Inflammatory macrophage (primary cell): ENCODE results near the gene RAB6A.
"Not testable (repeated sequence)": the region's sequence is repeated elsewhere in the genome, so short reads cannot be mapped to it uniquely, and the experiment has no call there.

Source experiments
- DNase-seq, 2 donors: peaks; one replicate each; pipeline ENCODE4 v3.0.0-alpha.2; 2020 to 2022

Gene RAB6A

DNA sequence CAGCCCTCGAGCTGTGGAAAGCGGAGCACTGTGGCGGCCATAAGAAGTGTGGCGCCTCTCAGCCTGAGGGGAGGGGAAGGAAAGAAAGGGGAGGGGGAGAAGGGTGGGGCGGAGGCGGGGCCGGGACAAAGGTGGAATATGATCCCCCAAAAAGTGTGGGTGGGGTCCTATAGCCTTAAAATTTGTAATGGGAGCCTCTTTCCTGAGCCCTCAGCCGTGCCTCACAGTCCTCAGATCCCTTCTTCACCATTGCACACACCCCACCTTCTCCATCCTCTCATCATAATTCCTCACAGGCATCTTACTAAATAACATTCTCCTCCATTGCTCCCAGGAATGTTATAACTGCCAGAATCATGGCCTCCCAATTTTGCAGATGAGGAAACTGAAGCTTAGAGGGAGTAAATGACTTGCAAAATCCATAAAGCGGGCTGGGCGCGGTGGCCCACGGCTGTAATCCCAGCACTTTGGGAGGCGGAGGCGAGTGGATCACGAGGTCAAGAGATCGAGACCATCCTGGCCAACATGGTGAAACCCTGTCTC, 600 bp upstream of the RAB6A start:
- DNase-seq: peak; percentile 22

DNA sequence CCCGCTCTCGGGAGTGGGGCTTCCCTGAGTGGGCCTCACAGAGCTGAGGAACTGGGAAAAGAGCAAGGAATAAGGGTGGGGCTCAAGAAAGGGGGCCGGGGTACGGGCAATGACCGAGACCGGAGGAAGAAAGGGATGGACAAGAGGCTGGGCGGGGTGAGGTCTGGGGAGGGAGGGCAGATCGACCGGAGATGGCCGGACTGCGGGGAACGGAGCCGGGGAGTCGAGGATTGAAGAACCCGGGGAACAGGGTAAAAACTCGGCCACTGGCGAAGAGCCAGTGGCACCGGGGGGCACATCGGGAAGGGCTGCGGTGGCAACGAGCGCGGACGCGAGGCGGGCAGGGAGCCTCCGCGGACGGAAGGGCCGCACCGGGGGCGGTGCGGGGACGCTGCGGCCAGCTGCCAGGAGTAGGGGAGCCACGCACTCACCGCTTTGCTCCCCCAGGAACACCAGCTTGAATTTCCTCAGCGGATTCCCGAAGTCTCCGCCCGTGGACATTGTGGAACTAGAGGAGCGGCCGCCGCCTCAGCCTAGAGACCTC, 667 bp downstream of the RAB6A start:
- DNase-seq: peak in 1 of 2 donors; percentile 20

DNA sequence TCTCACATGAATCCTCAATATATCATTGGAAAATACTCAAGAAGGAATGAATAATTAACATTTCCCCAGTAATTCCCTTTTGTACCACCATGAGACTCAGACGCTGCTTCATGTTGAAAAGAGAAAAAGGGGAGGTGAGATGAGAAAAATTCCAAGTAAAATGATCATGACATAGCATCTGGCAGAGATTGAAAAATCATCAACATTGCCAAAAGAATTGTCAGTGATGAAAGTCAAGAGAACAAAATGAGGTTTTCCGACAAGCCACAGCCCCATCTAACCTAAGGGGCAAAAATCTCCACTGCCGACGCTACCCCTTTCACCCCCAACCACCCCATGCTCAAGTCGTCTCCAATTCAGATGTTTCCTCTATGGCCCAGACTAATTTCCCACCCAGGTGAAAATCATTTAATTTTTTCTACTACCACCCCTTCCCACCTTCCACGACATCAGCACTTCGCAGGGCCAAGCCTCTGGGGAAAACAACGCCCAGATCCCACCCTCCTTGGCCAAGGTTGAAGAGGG, 1.2 kb downstream of the RAB6A start:
- DNase-seq: peak in 1 of 2 donors; percentile 16

DNA sequence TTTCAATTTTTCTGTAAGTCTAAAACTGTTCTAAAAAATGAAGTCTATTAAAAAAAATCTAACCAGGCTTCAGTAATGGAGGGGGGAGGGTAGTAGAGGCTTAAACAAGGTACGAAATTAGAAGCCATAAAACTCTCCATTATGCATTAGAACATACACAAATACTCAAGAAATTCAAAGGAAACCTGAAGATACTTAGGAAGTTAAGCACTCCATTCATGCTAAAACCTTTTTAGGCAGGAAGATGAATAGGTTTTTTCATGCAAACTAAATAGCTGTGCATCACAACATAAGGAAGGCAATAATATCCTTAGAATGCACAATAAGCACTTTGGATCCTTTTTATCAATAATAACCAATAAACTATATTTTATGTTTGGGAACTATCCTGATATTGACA, 2.4 kb downstream of the RAB6A start:
- DNase-seq: no peak

DNA sequence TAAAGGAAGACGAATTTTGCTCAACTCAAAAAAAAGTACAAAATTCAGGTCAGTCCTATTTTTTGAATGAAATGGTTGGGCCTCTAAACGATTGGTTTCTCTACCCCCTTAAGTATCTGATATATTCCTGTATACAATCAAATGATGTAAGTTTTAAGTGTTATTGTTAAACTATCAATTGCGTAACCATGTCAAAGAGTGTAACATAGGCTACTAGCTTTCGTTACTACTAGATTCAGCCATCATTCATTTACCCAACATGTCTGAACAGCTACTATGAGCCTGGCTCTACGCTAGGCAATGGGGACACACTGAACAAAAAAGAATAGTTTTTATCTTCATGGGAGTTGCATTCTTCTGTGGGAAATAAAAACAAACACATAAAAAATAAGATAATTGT, 3.3 kb downstream of the RAB6A start:
- DNase-seq: peak; percentile 10 to 82

GRCh38 chr11:73755670-73756069, 5.2 kb downstream of the RAB6A start:
- DNase-seq: no peak

DNA sequence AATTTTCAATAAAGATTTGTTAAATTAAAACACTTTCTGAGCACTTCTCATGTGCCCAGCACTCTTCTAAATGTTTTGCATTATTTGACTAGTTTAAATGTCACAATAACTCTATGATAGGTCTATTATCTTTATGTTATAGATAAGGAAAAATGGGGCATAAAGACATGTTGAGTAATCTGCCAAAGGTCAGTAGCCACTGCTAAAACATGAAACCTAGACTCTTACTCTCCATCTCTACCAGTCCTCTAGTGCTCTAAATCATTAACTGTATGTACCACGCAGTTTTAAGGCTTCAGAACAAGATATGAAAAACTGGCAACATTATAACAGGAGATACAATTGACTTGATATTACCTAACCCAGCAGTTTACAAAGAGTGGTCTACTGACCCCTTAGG, 6.9 kb downstream of the RAB6A start:
- no peak for DNase-seq

GRCh38 chr11:73752903-73753302, 8.0 kb downstream of the RAB6A start:
- DNase-seq: no peak

GRCh38 chr11:73752216-73752867, 8.5 kb downstream of the RAB6A start:
- DNase-seq: no peak

- DNase-seq: not testable (repeated sequence)
Observed at GRCh38 chr11:73750862-73751261, 10.0 kb downstream of the RAB6A start.

- DNase-seq: peak; percentile 26 to 57
Observed at GRCh38 chr11:73750228-73750627, 10.6 kb downstream of the RAB6A start.

- DNase-seq: no peak
Observed at GRCh38 chr11:73749118-73749517, 11.8 kb downstream of the RAB6A start.

GRCh38 chr11:73748300-73748699, 12.6 kb downstream of the RAB6A start:
- DNase-seq: no peak

DNA sequence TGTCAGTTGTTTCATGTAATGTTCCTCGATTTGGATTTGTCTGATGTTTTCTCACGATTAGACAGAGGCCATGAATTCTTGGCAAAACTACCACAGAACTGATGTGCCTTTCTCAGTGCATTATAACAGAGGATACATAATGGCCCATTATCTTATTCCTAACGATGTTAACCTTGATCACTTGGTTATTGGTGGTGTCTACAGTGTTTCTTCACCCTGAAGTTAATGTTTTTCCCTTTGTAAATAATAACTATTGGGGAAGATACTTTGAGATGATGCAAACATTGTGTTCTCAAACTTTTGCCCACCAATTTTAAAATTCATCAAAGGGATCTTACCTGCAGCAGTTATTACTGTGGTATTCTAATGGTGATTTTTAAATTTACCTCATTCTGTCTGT, 13.1 kb downstream of the RAB6A start:
- DNase-seq: no peak

DNA sequence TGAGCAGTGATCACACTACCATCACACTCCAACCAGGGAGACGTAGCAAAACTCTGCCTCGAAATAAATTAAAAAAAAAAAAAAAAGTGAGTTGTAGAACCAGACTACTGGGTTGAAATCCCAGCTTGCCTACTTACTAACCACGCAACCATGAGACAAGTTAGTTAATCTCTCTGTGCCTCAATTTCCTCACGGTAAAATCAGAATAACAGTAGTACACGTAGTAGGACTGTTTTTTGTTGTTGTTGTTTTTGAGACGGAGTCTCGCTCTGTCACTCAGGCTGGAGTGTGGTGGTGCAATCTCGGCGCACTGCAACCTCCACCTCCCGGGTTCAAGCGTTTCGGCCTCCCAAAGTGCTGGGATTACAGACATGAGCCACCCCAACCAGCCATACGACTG, 14.2 kb downstream of the RAB6A start:
- DNase-seq: no peak

GRCh38 chr11:73743045-73743444, 17.8 kb downstream of the RAB6A start:
- DNase-seq: no peak

GRCh38 chr11:73735959-73736358, 24.9 kb downstream of the RAB6A start:
- not testable (repeated sequence) for DNase-seq

DNA sequence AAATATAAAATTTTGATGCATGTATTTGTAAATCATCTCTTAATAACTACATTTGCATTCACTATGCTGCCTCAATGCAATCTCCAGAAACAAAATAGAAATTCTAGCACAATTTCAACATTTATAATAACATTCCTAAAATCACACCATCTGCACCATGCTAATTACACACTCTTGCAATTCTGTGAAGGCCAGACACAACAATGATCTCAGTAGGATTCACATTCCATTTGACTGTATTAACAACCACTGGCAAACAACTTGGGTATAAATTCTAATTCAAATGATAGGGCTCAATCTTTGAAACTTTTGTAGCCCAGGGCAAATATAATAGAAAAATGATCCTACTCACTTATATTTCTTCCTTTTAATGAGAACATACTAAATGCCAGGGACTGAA, 25.9 kb downstream of the RAB6A start:
- DNase-seq: no peak

DNA sequence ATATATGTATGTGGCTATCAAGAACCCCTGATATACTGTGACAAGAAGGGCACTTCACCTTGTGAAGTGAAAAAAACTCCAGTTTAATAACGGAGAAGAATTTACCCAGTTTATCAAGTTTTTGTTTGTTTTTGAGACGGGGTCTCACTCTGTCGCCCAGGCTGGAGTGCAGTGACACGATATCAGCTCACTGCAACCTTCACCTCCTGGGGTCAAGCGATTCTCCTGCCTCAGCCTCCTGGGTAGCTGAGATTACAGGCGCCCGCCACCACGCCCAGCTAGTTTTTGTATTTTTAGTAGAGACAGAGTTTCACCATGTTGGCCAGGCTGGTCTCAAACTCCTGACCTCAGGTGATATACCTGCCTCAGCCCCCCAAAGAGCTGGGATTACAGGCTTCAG, 26.9 kb downstream of the RAB6A start:
- not testable (repeated sequence) for DNase-seq

GRCh38 chr11:73732936-73733335, 27.9 kb downstream of the RAB6A start:
- DNase-seq: not testable (repeated sequence)

GRCh38 chr11:73729594-73730206, 31.2 kb downstream of the RAB6A start:
- peak in 1 of 2 donors; percentile 4 for DNase-seq

DNA sequence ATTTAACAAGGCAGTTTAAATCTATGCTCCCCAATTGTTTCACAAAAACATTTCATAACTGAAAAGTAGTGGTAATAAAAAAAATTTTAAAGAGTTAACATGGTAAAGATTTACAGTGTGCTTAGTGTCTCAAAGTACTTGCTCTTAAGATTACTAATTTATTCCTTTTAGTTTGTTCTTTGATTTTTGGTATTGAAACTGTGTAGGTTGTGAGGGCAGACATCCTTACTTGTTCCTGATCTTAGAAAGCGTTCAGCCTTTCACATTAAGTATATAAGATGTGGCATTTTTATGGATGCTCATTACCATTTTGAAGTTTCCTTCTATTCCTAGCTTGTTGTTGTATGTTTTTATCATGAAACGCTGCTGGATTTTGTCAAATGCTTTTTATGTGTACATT, 32.9 kb downstream of the RAB6A start:
- no peak for DNase-seq

- DNase-seq: no peak
Observed at GRCh38 chr11:73726825-73727224, 34.0 kb downstream of the RAB6A start.

DNA sequence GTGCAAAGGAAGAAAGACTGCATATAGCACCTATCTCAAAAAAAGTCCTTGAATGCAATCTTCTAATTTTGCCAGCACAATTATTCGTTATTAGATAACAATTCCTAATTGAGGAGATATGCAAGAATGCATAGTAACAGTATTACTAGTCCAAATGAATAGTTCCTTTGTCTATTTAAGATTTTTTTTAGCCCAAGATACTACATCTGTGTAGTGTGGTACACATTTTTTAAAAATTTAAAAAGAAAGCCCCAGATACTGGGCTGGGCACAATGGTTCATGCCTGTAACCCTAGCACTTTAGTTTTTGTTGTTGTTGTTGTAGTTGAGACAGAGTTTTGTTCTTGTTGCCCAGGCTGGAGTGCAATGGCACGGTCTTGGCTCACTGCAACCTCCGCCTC, 43.7 kb downstream of the RAB6A start:
- DNase-seq: no peak
